Stimulated activated CD8-positive, alpha-beta memory T cell treated with anti-CD3 and anti-CD28 coated beads, Interleukin-2, amount 100 ng/mL, for 48 hours (primary cell): ENCODE measurements around the gene MS4A8.

Experiments
- DNase-seq, 2 donors: peaks; one replicate each; pipeline ENCODE4 v3.0.0-alpha.2; 2020; ENCODE audit warnings: low read depth in 2 of 2

Gene MS4A8

DNA sequence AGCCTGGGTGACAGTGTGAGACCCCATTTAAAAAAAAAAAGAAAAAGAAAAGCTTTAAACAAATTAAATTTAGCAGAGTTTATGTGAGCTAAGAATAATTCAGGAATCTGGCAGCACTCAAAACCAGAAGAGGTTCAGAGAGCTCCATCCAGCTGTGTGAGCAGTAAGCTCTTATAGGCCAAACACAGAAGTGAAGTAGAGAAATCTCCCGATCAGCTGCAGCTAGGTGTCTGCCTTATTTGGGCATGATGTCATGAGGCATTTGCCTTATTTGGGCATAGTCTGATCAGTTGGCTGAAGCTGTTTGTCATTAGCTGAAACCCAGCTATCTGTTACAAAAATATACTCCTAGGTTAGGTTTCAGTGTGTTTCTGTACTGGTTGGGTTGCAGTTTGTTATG, 65.5 kb downstream of the MS4A8 start:
- no peak for DNase-seq

DNA sequence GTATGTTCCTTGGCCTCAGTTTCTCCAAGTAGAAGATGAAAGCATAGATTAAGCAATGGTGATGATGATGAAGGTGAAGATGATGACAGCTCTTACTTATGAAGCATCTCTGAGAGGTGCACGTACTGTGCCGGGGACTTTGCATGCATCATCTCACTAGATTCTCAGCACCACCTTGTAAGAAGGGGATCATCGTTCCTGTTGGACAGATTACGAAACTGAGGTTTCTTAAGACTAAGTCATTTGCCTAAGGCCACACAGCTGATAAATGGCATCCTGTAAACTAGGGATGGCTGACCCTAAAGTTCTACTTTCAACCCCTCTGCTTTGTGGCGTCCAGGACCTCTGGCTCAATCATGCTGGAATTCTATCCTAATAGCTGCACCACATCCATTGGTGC, 65.9 kb downstream of the MS4A8 start:
- no peak for DNase-seq
